Activated CD4-positive, alpha-beta T cell treated with anti-CD3 and anti-CD28 coated beads, Interleukin-2, Interleukin-6, amounts not matched to agents 100 ng/mL and 50 ng/mL, durations not matched to agents 16 hours and 8 hours (primary cell): ENCODE measurements around the gene NMRAL1.

ENCODE experiments used
- DNase-seq: peaks from one replicate; pipeline ENCODE4 v3.0.0-alpha.2; 2020

The NMRAL1 gene

DNA sequence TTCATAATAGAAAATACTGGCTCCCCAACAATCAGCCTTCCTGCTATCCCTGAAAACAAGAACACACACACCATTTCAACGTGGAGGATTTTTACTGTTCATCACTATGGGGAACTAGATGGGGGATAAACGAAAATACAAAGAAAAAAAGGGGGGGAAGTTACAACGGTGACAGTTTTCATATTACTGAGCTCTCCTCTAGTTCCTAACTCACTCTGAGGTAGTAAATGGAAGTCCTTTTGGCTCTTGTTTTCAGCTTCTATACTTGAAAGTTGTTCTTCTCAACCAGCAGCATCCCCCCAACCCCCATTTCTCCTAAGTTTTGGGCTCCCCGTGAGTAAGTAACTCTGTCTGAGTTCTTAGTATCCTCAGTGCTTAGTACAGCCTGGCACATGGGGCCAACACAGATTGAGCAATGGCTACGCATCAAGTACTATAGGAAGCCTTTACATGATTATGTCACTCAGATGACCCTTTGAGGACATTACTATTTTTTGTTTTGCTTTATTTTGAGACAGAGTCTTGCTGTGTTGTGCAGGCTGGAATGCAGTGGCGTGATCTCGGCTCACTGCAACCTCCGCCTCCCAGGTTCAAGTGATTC lies 53.8 kb downstream of the NMRAL1 start:
- DNase-seq: no peak

- no peak for DNase-seq
Measured at GRCh38 chr16:4419402-4419959, 54.9 kb downstream of the NMRAL1 start.

DNA sequence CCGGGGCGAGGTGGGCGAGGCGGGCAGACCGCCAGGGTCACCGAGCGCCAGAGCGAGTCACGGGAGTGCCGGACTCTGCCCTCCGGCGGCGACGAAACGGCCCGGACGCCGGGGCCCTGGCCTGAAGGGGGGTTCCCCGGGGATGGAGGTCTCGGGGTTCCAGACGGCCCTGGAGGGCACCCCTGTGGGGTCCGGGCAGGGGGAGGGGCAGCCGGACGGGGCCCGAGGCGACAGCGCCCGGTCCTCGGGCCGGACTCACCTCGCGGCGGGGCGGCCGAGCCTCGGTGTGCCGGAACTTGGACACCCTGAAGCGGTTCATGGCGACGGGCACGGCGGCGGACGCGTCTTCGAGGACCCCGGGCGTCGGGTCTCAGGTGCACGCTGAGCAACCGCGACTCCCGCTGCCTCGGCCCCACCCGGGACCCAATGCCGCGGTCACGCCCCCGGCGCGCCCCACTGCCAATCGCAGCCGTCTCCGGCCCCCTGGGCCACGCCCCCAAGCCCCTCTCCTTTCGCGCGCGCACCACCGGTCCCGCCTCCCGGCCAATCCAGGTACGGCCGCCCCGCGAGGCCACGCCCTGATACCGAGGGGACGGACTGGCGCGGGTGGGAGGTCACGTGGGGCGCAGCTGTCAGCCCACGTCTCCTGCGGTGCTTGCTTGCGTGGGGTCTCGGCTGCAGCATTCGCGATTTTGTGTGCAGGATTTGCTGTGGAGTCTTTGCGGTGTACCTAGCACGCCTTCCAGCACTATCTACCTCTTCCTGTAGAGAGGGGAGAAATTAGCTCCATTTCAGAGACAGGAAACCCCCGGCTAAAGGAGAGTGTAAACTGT lies 58.0 kb downstream of the NMRAL1 start, which contains the start of gene CORO7:
TSS of gene CORO7 (minus strand) at position 397 of the 833 bp plus-strand sequence. CDS start at position 319, 78 bp downstream.
- peak; percentile 98 for DNase-seq

DNA sequence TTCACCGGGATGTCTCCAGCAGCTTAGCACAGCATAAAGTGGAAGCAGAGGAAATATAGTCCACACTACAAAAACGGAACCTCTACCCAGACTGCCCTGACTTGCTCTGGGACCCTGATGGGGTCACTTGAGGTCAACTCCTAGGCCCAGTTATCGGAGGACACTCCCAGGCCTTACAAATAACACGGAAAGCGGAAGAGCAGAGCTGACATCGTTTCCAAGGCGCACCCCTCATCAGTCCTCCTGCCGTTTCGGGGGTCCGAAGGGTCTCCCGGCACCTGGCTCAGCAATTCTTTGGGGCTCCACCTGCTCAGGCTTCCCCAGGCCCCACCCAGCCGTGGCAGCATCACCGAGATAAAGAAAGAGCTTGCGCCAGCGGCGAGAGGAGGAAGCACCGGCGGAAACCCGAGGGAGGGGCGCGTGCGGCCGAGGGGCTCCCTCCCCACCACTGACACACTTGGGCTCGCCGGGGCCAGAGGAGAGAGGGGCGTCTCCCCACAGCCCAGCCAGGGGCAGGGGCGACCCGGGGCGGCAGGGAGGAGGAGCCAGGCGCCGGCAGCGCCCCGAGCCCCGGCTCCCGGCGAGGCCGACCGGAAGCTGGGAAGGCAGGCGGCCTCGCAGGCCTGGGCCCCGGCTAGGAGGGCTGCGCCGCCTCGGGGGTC lies 58.8 kb downstream of the NMRAL1 start:
- peak; percentile 71 for DNase-seq

DNA sequence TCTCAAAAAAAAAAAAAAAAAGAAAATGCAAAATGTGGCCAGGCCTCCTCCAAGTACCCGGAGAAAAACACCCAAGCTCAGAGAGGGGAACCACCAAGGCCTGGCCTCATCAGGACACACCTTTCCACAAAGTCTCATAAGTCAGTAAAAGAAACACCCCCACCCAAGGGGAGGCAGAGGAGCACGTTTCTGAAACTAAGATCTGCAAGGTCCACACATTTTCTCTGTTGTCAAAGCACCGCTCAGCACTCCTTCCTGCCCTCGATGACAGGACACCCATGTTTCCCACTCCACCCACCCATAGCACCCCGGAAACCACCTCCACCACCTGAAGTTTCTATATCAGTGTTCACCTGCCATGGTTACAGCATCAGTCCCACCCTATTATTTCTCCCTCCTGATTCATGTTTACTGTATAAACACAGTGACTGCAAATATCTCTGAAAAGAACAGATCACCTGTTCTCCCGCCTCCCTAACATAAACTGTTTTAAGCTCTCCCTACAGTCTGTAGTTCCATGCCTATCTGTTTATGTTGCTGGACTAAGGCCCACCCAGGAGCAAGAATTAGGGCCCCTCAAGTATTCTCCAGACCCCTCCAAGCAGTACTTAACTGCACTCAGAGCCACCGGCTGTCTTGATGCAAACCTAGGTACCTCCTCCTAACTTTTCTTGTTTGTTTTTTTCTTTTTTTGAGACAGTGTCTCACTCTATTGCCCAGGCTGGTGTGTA lies 60.1 kb downstream of the NMRAL1 start:
- peak; percentile 95 for DNase-seq

- DNase-seq: no peak
Measured at GRCh38 chr16:4412854-4413253, 61.6 kb downstream of the NMRAL1 start.

DNA sequence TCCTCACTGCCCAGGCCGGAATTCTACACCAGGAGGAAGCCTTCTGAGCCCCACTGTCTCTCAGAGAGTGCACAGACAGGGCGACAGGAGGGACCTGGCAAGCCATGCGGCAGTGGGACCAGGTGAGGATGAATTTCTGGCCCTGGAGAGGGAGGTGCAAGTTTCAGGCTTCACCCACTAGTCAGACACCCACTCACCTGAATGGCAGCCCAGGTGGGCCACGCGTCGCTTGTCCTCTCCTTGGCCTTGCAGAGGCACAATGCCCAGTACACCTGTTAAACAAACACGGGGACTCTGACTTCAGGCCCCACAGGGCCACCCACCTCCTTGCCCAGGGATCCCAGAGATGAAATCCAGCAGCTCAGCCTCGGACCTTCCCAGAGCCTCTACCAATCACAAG lies 62.3 kb downstream of the NMRAL1 start:
- DNase-seq: no peak
